Measurements from ENCODE around the gene BPIFA1. TPM values are rescaled to one million over a fixed set of nuclear protein-coding genes. Genes with fewer than 3 reads are reported as not detected.

Gene BPIFA1
- polyA plus RNA-seq, 1 donor from 2014 or later, result not detected

GRCh38 chr20:33231237-33231636, 4.6 kb upstream of the BPIFA1 start:
- no peaks in the 10 kb centered on the region for H4K20me1 ChIP-seq (ENCODE audit: insufficient read depth)
- no peaks in the 10 kb centered on the region for H3K36me3 ChIP-seq (ENCODE audit: insufficient read depth, low read length)
- H3K9ac ChIP-seq (ENCODE audit: low read length), result no peak overlapping the region
- TF ChIP-seq TAF1 (IDR thresholded peaks at IDR 0.05; ENCODE audit: low read depth), result no peak
- TF ChIP-seq, protein P1, sequence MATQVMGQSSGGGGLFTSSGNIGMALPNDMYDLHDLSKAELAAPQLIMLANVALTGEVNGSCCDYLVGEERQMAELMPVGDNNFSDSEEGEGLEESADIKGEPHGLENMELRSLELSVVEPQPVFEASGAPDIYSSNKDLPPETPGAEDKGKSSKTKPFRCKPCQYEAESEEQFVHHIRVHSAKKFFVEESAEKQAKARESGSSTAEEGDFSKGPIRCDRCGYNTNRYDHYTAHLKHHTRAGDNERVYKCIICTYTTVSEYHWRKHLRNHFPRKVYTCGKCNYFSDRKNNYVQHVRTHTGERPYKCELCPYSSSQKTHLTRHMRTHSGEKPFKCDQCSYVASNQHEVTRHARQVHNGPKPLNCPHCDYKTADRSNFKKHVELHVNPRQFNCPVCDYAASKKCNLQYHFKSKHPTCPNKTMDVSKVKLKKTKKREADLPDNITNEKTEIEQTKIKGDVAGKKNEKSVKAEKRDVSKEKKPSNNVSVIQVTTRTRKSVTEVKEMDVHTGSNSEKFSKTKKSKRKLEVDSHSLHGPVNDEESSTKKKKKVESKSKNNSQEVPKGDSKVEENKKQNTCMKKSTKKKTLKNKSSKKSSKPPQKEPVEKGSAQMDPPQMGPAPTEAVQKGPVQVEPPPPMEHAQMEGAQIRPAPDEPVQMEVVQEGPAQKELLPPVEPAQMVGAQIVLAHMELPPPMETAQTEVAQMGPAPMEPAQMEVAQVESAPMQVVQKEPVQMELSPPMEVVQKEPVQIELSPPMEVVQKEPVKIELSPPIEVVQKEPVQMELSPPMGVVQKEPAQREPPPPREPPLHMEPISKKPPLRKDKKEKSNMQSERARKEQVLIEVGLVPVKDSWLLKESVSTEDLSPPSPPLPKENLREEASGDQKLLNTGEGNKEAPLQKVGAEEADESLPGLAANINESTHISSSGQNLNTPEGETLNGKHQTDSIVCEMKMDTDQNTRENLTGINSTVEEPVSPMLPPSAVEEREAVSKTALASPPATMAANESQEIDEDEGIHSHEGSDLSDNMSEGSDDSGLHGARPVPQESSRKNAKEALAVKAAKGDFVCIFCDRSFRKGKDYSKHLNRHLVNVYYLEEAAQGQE (IDR thresholded peaks at IDR 0.05; ENCODE audit: borderline replicate concordance), result no peak
- TF ChIP-seq RAD21 (conservative IDR thresholded peaks at IDR 0.05), result no peak
- TF ChIP-seq MXI1 (conservative IDR thresholded peaks at IDR 0.05; ENCODE audit: poor library complexity, severe bottlenecking), result no peak
- no peak for TF ChIP-seq EZH2 (IDR thresholded peaks at IDR 0.05; ENCODE audit: borderline replicate concordance, insufficient read depth, low read length, poor library complexity, severe bottlenecking)
- no peak for TF ChIP-seq CTCF (IDR thresholded peaks at IDR 0.05; ENCODE audit: poor library complexity, severe bottlenecking)
- no peak for TF ChIP-seq SMC3 (conservative IDR thresholded peaks at IDR 0.05; ENCODE audit: poor library complexity)
- no peak for TF ChIP-seq POLR2AphosphoS5 (IDR thresholded peaks at IDR 0.05)
- no peak for TF ChIP-seq EP300 (conservative IDR thresholded peaks at IDR 0.05; ENCODE audit: poor library complexity, severe bottlenecking)
- H3K79me2 ChIP-seq (replicated peaks; ENCODE audit: insufficient read depth, low read length), result no peaks in the 10 kb centered on the region
- H3K27me3 ChIP-seq (ENCODE audit: insufficient read depth, low read depth, low read length), result no peaks in the 10 kb centered on the region
- no peak overlapping the region for H3K27ac ChIP-seq (ENCODE audit: low read length)
- H3K4me3 ChIP-seq (ENCODE audit: low read length), result no peak overlapping the region
- no peaks in the 10 kb centered on the region for H3K9me3 ChIP-seq (ENCODE audit: low read length)
- no peaks in the 10 kb centered on the region for H3K9me2 ChIP-seq (ENCODE audit: insufficient read depth, low read length)
- H2AFZ ChIP-seq (ENCODE audit: low read depth, low read length), result no peak overlapping the region
- no peaks in the 10 kb centered on the region for H3F3A ChIP-seq (ENCODE audit: insufficient read depth, low read length, poor library complexity, severe bottlenecking)
- no peak overlapping the region for H3K4me2 ChIP-seq (ENCODE audit: low read length)

DNA sequence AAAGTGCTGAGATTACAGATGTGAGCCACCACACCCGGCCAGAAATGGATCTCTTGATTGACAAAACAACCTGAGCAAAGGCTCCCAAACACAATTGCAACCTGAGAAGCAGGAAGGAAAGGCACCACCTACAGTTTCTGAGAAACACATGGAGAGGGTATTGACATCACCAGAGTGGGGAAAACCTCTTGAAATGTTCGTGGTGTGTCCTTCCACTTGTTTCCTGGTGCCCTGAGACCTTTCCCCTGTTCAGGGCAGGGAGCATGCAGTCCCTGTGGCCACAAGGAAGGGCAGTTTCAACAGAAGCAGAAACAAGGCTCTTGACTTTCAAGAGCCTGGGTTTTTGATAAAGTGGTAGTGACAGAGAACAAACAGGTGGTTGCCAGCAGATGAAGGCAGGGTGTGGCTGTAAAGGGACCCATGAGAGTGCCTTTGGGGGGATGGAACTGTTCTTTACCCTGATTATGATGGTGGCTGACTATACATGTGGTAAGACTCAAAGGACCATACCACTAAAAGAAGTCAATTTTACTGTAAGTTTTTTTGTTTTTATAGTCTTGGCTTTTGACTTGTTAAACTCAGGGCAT, 3.2 kb upstream of the BPIFA1 start:
- no peaks in the 10 kb centered on the region for H3K27me3 ChIP-seq (ENCODE audit: insufficient read depth, low read depth, low read length)
- H4K20me1 ChIP-seq (ENCODE audit: insufficient read depth), result no peaks in the 10 kb centered on the region
- no peak overlapping the region for H3K4me3 ChIP-seq (ENCODE audit: low read length)
- H3K9me2 ChIP-seq (ENCODE audit: insufficient read depth, low read length), result no peaks in the 10 kb centered on the region
- H3K9ac ChIP-seq (ENCODE audit: low read length), result no peak overlapping the region
- no peak overlapping the region for H3K27ac ChIP-seq (ENCODE audit: low read length)
- no peak overlapping the region for H3K4me2 ChIP-seq (ENCODE audit: low read length)
- H3F3A ChIP-seq (ENCODE audit: insufficient read depth, low read length, poor library complexity, severe bottlenecking), result no peaks in the 10 kb centered on the region
- H3K79me2 ChIP-seq (replicated peaks; ENCODE audit: insufficient read depth, low read length), result no peaks in the 10 kb centered on the region
- H3K36me3 ChIP-seq (ENCODE audit: insufficient read depth, low read length), result no peaks in the 10 kb centered on the region
- TF ChIP-seq, protein P1 (IDR thresholded peaks at IDR 0.05; ENCODE audit: borderline replicate concordance), result no peak
- H3K9me3 ChIP-seq (ENCODE audit: low read length), result no peaks in the 10 kb centered on the region
- H2AFZ ChIP-seq (ENCODE audit: low read depth, low read length), result no peak overlapping the region

Data from neural cell (in vitro differentiated cells).